ENCODE measurements around the gene SRGAP2B.
"Not testable (repeated sequence)": the region's sequence is repeated elsewhere in the genome, so short reads cannot be mapped to it uniquely, and the experiment has no call there.

The SRGAP2B gene

DNA sequence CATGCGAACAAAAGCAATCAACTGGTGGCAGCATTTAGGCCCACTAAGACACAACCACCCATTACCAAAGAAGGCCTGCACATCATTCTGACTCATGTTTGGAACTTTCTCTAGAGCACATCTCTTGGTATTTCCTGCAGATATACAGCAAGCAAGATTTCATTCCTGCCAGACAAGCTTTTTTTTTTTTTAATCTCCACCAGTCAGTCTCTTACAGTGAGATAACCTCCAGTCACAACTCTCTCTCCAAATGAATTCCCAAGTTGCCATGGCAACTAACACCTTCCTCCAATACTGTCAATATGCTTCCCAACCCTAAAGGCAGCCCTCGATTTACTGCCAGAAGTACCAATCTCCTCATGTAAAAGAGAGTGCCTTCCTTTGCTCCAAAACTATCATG, 59.1 kb downstream of the SRGAP2B start:
- not testable (repeated sequence) for DNase-seq

DNA sequence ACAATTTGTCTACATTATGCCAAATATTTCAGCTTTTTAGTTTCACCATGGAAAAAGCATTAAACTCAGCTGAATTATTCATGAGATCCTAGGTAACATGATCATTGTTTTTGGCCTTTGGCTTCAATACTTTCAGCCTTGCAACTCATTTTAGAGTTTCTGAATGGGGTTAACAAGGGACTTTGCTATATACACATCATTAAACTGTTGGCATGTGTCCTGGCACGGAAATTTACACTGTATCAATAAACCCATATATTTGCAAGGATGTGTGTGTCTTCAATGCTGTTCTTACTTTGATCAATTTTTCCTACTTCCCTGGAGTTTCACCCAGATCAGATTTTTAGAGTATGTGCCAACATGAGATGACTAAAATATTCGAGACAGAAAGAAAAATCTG, 61.6 kb downstream of the SRGAP2B start:
- DNase-seq, result not testable (repeated sequence)

DNA sequence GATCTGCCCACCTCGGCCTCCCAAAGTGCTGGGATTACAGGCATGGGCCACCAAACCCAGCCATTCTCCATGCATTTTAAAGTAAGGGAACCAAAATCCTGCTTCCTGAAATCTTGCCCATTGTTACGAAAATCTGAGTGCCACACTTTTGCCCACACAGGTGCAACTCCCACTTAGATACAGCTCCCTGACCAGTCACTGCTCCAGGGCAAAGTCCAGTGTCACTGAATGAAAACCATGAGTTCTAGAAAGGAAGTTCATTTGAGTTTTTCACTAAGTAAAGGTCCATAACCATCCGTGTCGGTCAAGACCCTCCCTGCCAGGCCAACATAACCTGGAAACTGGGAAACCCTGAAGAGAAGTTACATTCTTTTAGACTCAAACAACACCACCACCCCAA, 67.9 kb downstream of the SRGAP2B start:
- not testable (repeated sequence) for DNase-seq

DNA sequence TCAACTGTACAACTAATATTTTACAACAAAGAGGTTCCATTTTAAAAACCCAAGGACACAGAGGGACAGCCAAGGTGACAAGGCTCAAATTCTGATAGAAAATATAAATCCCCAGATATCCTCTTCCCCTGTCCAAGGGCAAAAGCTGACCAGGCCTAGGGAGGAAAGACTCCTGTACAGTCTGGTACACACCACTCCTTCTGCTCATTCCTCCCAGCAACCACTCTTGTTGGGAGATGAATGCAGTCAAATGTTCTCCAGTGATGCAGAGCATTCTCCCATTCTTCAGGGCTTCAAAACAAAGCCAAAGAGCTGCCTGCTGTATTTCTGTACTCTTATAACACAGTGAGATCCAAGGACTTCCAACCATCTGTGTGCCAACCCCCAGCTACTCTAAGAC, 69.8 kb downstream of the SRGAP2B start:
- not testable (repeated sequence) for DNase-seq

DNA sequence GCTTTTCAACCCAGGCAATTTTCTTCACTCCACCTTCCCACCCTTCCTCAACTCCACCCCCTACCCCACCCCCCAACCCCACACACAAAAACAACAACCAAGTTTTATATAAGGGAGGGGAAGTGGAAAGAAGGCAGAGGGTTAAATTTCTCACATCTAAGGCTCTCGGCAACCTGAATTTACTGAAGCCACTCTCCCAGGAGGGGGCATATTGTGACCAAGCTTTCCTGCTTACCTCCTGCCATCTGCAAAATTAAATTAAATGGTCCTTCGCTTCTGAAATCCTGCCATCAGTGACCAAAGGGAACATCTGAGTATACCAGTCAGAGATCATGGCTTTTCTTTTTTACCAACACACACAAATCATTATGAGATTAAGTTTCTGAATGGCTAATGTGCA, 72.9 kb downstream of the SRGAP2B start:
- DNase-seq, result not testable (repeated sequence)

DNA sequence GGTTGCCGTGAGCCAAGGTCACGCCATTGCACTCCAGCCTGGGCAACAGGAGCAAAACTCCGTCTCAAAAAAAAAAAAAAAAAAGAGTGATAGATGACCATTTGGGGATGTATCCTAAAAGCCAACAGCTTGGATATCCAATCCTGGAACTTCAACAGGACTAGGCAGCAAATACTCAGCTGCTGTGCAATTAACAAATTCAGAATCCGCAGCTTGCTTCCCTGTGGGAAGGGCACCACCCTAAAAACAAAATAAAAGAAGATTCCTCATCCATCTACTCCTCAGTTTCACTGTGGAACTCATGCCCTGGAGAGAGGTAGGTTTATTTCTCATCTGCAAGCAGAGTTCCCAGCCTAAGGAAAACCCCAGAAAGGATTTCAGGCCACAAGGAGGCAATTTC, 73.4 kb downstream of the SRGAP2B start:
- not testable (repeated sequence) for DNase-seq

DNA sequence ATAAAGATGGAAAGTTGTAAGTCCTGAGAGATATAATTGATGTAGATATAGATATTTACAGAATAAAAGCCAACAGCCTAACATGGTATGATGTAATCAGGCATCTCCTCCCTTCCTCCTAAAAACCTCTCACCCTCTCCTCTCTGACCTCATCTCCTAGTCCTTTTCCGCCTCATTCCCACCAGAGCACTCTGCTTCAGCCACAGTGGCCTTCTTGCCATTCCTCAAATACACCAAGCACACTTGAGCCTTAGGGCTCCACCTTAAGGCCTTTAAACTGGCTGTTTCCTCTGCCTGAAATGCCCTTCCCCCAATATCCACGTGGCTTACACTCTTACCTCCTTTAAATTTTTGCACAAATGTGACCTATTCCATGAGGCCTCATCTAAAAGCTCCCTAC, 75.4 kb downstream of the SRGAP2B start:
- not testable (repeated sequence) for DNase-seq

DNA sequence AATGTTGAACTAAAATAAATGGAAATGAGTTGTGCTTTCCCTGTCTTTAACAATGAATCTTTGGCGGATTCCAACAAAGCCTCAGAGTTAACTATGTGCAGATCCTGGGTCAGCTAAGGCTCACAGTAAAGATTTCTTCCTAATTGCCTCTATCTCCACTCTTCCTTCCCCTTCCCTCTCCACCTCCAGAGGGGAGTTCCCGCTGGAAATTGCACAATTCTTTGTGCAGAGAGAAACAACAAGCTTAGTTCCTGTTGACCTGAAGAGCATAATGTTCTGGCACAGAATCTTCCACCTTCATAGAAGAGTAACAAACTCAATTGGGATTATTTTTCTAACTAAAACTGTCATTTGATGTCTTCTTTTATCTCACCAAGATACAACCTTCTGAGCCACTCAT, 77.4 kb downstream of the SRGAP2B start:
- DNase-seq, result not testable (repeated sequence)

DNA sequence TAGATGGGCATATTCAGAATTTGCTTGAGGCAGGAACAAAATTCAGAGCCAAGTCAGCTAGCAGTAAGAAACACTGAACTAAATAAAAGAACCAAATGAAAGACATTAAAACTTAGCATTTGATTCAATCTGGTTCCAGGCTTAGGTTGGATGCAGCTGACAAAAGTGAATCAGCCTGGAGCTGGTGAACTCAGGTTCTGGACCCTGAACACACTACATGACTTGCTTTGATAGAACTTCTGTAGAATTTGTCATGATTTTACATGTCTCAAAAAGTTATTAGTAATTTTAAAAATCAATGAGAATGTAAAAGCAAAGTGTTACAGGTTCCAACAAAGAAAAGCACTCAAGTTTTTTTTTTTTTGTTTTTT, 78.7 kb downstream of the SRGAP2B start:
- not testable (repeated sequence) for DNase-seq

DNA sequence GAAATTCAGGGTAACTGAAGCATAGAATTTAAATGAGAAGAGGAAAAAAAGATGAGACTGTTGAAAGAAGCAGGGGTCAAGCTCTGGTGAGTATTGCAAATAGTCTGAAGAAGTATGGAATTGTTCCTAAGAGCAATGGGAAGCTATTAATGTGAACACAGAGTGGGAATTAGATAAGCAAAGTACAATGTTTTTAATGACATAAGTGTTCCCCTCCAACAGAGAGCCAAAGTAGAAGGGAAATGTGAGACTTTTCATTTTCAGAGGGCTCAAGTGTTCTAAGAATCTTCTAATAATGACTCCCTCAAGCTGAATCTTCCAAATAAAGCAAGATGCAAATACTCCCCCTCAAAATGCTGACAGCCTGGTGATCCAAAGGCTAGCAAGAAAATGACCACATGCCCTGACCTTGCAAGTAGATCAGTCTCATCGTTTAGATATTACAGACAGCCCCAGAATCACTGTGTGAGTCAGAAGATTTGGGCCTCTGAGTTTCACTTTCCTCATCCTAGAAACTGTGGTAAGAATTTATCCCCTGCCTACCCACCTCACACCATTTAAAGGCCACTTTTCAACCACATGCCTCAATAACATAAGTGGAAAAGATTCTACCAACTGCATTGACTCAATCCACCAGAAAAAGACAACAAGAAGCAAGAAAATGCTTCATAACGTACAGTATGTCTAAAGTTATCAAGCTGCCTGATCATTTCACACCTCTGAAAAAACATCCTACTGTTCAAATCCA, 79.2 kb downstream of the SRGAP2B start:
- not testable (repeated sequence) for DNase-seq

DNA sequence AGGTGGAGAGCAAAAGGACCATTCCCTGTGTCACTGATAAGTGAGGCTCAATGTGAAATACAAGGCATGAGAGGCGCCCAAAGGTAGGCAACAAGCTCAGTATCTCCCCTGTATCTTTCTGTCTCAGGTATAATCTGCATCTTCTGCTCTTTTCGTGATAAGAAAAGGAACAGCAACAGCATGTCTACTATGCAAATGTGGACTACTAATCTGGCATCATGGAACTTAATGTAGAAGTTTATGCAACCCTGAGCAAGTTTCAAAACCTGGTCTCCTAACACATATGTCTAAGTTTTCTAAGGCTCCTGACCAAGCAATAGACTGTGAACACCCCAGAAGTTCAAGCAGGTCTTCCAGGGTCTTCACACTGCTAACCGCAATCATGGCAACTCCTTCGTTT, 81.8 kb downstream of the SRGAP2B start:
- DNase-seq, result not testable (repeated sequence)

DNA sequence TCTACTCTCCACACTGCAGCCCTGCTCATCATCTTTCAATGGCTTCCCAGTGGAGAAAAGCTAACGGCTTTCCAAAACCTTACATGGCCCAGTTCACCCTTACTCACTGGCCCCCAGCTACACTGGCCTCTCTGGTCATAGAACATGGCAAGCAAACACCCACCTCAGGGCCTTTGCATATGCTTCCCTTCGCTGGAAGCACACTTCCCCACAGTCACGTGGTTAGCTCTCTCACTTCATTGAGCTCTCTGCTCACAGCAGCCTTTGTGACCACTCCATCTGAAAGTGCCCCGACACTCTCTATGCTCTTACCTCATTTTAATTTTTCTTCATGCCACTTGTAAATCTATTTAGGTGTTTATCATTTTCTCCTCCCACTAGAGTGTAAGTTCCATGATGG, 83.3 kb downstream of the SRGAP2B start:
- not testable (repeated sequence) for DNase-seq

DNA sequence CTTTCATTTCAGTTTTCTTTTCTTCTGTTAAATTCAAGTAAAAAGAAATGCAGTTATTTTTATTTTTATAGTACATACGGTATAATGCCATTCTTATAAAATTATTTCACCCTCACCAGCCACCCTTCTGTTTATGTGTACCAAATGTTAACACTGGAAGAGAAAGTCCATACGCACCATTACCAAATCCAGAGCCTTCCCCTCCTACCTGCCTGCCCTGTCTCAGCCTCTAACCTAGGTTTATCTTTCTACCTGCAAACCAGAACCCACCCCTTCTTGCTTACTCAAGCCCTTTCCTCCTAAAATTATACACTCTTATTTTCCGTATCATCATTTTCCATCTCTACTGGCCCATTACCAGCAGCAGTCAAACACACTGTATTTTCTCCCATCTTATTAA, 84.5 kb downstream of the SRGAP2B start:
- not testable (repeated sequence) for DNase-seq

DNA sequence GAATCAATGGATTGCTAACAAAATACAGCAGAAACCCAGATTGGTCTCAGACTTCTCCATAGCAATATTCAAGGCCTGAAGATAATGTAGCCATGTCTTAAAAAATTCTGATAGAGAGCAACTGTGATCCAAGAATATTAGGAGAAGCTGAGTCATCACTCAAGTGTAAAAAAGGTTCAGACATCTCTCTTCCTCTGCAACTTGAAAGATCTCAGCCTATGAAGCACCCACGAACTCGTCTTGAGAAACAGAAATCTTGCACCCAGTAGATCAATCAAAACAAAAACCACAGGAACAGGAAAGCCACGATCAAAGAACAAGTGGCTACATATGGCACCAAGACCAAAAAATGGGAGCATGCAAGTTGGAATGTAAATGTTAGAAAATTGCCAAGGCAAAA, 85.2 kb downstream of the SRGAP2B start:
- DNase-seq, result not testable (repeated sequence)

DNA sequence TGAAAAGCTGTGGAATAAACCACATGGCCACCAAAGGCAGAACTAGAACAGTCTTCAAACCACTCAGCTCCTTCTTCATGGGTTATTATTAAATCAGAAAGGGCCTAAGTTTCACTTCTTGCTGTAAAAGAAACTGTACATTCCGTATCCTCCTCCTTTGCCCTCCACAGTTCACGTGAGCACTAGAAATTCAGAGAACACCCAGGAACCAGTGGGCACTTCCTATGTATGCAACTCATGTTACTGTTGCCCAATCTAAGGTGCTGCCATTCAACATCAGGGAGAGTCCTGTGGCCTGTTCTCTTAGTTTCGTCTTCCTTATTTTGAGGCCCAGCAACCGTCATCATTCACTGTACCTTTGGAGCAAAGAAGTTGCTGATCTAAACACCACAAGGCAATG, 86.7 kb downstream of the SRGAP2B start:
- not testable (repeated sequence) for DNase-seq

DNA sequence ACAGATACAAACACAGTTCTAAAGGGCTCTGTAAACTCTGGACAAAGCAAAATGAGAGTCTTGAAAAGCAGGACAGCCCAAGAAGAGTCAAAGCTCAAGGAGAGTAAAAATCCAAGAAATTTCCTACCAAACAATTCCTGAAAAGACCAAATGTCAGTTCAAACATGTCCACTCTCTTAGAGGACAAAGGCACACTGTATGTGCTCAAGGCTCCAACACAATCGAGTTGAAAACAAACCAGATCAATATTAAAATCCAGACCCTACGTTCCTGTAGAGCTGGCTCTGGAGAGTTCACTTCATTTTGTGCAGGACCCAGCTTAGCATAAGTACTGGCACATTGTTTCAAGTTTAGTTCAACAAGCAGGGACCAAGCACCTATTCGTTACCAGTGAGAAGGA, 90.0 kb downstream of the SRGAP2B start:
- DNase-seq, result not testable (repeated sequence)

DNA sequence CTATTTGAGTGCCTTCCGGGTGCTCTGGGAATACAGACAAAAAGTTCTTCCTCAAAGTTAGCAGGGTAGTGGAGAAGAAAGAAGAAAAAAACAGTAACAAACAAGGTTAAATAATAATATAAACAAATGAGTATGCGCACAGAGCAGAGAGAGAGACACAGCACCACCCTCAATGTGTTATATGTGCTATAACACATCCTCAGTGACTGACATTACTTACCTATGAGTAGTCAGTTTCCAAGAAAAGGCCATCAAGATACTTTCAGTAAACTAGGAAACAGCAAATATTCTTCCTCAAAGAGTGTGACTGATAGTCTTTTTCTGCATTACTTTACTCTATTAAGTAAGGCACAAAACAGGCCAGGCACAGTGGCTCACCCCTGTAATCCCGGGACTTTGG, 93.7 kb downstream of the SRGAP2B start:
- DNase-seq, result not testable (repeated sequence)

DNA sequence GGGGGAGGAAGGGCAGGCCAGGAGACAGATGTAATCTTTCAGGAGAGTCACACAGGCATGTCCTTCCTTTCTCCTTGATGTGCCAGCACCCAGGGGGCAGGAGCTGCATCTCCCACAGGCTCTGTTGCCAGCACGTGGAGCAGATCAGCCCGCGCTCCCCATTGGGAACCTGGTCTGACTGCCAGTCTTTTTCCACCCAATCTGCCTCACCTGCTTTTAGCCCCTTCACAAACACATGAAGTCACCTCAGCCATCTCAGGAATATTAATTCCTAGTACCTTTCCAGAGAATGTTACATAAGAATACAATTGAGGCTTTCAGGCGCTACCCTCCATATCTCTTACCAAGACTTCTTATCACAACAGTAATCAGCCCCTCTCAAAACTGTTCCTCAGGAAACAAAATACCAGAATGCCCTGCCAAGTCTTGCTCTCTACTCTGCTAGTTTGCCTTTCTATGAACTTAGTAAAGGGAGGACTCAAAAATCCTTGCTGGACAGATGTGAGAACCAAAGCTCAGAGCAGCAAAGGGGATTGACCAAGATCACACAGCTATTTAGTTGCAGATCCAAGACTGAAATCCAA, 94.3 kb downstream of the SRGAP2B start:
- DNase-seq, result not testable (repeated sequence)

DNA sequence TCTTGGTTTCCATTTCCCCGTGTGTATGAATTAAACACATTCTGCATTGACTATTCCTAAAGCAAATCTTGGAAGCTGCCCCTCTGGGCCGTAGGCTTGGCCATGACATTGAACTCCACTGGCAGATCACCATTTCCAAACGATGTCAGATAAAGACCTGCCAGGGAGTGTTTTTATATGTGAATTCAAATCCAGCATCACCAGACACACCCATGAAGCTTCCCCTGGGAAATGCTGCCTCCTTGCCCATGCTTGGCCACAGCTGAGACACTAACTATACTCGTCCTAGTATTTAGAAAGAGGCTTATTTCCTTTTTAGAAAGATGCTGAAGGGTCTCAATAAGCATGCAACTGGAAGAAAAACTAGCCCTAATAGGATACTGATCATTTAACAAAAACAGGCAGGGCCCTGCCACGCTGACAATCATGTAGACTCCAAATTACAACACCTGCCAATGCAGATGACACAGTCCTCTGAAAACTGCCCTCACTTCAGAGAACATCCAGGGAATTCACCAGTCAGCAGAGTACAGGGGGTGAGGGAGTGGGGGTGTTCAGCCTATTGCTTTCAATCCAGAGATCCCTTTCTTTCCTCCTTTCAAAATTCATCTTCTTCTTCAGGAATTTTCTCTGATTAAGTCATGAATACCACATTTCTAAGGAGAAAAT, 94.9 kb downstream of the SRGAP2B start:
- DNase-seq, result not testable (repeated sequence)

DNA sequence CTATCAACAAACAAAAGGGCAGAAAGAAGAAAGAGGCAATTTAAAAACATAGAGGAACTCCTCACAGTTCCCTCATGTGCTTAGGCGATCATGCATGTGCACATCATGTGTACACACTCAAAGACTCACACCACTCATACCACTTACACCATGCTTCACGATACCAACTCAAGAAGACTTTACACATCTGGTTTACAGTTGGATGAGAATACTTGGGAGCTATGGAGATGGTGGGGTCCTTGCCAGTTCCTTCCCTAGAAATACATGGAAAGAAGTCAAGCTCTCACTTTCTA, 96.2 kb downstream of the SRGAP2B start:
- DNase-seq, result not testable (repeated sequence)

DNA sequence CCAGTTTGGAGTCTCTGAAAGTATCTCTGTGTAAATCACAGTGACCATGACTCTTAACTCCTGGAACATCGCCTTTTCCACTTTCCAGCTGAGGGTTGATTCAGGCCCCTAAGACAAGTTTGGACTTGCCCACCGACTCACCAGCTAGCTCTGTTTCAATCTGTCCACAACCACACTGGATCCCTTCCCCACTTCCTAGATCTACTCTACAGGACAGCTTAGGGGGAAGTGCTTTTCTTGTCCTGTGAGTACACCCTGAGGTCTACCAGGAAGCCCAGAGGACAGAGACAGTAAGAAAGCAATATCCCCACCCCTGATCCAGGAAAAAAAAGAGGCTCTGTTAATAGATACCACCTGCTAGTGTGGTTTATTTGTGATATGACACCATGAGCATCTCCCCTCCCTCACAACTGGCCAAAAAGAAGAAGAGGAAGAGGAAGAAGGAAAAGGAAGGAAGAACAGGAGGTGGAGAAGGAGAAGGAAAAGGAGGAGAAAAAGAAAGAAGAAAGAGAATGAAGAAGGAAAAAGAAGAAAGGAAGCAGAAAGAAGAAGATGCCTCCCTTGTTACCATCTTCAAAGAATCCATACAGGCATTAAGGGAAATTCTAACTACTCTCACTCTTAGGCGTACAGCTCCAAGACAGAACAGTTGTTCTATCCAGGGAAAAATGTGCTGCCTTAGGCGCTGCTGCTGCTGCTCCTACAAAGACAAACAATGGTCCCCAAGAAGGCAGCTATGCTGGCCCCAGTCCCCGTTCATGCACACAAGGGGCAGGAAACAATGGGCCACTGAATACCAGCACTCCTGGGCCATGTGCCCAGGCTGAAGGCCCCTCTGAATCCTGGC, 96.8 kb downstream of the SRGAP2B start:
- DNase-seq, result not testable (repeated sequence)

DNA sequence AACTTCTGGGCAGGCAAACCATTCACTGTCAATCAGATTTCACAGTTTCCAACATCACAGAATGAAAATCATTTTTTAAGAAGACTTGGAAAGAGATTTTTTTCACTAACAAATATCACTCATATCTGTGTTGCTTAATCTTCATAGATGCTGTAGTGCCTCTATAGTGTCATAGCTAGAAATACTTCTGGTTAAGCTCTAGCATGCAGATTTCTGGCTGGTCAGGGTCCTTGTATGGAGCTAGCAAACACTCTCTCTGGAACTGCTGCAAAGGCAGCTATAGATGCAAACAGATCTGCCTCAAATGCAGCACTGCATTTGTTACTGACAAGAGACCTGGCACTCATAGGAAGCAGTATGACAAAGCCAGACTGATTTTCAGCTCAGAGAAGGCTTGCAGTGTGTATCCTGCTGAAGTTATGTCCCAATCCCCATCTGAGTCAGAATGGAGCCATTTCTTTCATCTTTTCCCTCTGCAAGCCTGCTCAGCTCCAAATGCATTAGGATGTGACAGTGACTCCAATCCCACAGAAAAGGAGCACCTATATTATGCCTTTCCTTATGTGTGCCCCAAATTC, 99.2 kb downstream of the SRGAP2B start:
- not testable (repeated sequence) for DNase-seq

DNA sequence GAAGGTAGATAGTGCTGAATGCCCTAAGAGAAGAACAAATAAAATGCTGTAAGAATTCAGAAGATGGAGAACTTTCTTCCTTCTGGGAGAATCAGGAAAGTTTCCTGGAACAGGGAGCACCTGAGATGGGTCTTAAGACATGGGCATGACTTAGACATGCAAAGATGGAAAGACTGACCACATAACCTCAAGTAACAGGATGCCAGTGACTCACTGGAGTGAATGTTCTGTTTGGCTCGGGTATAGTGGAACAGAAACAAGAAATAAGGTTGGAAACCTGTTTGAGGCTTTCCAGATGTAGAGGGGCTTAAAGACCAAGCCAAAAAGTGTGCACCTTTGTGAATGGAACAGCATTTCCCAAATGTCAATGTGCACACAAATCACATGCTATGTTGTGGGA, 102.2 kb downstream of the SRGAP2B start:
- not testable (repeated sequence) for DNase-seq
